RKO (cell line): ENCODE results near the gene MKX.
"Not testable (repeated sequence)": the region's sequence is repeated elsewhere in the genome, so short reads cannot be mapped to it uniquely, and the experiment has no call there.

Experiments used
- DNase-seq: peaks from one replicate; pipeline ENCODE4 v3.0.0-alpha.2; 2016; ENCODE audit warnings: low spot score

The MKX gene

DNA sequence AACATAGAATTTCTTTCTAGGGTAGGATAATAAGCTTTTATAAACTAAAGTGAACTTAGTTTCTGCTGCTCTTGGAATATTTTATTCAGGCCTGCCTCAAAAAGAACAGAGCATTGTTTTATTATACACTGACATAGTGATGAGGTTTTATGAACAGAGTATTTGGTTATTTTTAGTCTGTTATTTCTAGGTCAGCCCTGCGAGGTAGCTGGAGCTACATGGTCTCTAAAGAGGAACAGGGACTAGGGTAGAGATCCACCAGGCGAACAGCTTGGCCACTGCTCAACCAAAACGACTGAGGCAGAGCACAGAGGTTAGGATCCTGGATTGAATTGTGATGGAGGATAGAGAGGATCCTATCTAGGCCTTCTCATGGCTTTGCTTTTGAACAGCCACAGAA lies 53.0 kb downstream of the MKX start:
- no peak for DNase-seq

DNA sequence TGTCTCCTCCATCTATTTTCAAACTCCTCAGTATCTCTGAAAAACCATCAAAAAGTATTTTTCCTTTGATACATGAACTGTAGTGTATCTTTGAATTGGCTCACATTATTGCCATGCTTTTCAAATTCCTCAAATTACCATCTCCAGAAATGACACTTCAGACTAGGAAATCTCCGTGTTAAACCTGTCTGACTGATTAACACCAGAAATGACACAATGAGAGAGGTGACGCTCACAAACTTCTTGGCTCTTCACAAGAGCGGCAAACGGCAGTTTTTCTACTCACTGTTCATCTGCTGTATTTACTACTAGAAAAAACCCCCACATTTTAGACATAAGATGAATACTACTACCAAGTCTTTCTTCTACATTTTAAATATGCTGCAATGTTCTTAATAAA lies 56.6 kb downstream of the MKX start:
- no peak for DNase-seq

DNA sequence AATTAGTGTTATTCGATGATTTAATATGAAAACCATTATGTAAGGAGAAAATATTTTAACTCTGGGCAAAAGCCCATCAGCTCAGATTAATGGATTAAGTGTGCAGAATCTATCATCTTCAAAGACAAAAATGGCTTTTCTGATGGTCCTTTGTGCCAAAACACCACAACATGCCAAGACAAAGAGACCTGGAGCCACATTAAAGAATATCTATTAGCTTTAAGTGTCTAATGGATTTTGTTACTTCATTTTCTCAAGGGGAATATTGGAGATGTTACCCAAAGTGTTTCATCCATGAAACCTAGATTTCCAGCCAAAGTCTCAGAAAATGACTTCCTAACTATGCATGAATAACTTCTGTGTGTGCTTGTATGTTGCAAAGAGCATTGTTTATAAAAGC lies 57.3 kb downstream of the MKX start:
- no peak for DNase-seq

DNA sequence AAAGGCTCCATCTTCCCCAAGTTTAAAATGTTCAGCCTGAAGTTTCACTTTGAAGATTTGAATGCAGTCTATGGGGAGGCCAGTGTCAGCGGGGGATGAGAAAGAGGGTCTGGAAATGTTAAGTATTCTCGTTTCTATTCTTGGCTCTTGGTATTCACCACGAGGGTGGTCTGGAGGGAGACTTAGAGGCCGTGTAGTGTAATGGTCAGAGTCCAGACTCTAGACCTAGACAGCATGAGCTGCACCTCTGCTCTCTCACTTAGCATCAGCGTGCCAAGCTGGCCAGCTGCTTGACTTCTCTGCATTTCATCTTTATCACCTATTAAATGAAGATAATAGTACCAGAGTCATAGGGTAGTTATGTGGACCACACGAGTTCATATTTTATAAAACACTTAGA lies 57.9 kb downstream of the MKX start:
- no peak for DNase-seq

DNA sequence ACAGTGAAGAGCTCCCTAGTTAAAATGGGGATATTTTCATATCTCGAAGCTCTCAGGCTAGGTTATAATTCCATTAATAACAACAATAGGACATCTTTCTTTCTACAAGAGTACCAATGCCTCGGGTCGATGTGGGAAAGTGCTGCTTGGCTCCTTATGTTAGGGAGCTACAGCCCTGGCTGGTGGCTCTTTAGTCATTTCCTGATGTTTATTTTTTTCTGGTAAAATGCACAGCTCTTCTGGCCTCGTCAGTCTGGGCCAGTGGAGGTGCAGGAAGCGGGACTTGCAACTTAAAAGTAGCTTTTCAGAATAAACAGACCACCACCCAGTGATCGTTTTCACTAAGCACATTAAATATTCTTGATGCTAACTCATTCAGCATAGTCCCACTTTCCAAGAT lies 58.3 kb downstream of the MKX start:
- no peak for DNase-seq

DNA sequence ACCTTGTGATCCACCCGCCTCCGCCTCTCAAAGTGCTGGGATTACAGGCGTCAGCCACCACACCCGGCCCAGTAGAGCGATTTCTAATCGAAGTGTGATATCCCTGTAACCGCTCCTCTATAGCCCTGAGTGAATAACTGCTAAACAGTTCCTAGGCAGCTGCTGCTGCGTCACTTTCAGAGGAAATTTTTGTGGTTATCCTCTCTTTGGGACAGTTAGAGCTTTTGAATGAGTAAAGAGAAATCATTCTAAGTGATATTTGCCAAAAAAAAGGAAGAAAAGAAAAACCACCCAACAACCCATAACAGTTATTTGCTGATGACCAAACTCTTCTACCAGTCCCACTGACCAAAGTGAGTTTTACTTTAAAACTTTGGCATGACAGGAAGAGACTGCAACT lies 59.9 kb downstream of the MKX start:
- no peak for DNase-seq

DNA sequence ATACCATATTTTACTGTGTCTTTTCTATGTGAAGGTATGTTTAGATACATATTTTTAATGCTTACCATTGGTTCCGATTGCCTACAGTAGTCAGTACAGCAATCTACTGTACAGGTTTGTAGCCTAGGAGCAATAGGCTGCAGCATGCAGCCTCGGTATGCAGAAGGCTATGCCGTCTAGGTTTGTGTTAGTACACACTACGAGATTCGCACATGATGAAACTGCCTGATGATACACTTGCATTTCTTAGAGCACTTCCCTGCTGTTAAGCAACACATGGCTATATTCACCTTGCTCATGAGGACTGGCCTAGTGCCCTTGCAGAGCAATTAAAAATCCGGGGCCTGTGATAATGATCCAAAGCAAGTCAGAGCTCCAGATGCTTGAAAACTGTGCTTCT lies 62.4 kb downstream of the MKX start:
- DNase-seq, result no peak

DNA sequence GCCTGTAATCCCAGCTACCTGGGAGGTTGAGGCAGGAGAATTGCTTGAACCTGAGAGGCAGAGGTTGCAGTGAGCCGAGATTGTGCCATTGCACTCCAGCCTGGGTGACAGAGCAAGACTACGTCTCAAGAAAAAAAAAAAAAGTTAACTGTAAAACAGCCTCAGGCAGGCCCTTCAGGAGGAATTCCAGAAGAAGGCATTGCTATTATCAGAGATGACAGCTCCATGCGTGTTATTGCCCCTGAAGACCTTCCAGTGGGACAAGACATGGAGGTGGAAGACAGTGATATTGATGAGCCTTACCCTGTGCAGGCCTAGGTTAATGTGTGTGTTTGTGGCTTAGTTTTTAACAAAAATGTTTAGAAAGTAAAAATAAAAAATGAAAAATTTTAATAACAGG lies 63.8 kb downstream of the MKX start:
- DNase-seq, result not testable (repeated sequence)

DNA sequence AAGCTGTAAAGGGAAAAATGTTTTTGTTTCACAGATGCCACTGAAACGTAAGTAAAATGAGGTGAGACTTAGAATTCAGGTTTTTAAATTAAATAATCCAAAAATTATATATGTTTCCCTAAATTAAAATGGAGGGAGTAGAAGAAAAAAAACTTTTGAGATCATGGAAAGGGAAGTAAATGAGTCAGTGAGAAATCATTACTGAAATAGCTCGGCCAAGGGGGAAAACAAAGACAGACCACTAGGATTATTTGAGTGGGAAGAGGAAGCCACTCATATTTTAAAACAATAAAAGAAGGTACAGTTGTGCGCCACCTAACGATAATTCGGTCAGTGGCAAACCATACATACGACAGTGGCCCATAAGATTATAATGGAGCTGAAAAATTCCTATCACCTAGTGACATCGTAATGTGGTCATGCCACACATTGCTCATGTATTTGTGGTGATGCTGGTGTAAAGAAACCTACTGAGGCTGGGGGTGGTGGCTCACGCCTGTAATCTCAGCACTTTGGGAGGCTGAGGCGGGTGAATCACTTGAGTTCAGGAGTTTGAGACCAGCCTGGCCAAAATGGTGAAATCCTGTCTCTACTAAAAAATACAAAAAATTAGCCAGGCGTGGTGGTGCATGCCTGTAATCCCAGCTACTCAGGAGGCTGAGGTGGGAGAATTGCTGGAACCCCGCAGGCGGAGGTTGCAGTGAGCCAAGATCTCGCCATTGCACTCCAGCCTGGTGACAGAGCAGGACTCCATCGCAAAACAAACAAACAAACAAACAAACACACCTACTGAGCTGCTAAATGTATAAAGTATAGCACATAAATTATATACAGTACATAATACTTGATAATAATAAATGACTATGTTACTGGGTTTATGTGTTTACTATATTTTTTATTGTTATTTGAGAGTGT lies 64.7 kb downstream of the MKX start:
- DNase-seq, result peak; percentile 56

DNA sequence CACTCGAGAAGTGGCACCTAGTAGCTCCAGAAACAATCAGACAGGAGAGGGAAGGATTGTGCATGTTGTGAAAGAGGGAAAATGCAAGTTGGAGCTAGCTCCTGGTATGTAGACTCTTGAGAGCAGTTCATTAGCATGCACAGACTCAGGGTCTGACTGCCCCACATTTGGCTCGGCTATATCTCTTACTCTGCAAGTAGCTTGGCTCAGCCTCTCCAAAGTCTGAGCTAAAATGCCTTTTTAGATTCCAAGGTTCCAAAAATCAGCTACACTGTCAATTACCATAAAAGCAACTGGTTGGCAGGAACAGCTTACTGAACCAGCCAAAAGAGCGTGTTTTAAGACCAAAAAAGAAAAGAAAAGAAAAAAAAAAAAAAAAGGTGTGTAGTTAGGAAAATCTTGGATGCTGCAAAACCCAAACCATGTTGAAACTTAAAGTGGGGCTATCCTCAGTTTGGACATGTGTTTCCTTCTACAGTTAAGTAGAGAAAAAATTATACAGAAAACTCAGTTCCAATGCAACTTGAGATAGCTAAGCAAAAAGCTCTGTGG lies 65.5 kb downstream of the MKX start:
- no peak for DNase-seq

DNA sequence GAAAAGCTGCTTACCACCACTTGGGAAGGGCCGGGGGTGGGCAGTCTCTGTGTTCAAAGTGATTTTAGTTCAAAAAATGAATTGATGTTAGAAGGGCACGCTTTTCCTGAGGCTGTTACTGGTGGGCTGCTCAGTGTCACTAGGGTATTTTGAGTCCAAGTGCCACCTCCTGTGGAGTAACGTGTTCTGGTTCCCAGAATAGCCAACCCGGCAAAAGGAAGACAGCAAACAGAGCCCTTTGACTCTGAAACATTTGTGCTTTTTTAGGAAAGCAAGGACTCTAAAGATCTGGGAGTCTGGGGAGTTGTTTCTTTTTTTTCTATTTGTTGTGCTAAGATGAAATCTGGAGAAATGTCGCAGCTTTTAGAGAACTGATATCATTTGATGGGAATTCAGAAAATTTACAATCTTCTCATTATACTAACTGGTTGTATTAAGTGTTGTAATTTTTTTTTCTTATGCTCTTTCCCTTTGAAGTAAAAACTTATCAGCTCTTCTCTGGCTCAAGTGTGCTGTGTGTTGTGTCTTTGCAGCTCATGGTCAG lies 66.2 kb downstream of the MKX start:
- DNase-seq, result no peak

DNA sequence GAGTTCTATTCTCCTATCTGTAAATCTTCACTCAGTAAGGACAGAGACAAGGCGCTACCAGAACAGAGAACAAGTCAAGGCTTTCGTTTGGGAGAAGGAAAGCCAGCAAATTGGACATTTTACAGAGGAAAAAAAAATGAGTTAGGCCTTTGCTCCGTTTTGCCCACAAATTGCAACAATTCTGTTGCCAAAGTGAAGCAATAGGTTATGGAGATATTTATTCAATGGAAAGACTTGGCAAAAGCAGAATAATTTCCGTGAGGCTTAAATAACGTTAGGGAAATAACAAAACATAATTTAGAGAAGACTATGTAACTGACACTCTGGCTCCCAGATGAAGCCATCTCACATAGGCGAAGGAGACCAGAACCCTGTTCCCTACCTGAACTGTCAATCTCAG lies 67.5 kb downstream of the MKX start:
- no peak for DNase-seq

DNA sequence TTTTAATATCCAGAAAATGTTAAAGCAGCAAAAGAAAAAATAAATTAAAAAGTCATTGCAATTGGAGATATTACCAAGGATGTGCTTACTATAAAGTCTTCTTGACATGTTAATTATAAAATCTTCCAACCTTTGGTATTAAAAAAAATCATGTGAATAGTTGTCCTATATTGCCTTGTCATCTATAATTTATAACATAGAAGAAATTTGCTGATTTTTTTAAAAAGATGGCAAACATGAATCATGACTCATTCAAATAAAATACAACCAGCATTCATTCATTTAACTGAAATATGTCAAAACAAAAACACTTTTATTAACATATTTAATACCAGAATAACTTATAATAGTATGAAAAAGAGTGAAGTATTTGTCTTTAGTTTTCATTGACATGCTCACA lies 72.6 kb downstream of the MKX start:
- no peak for DNase-seq

DNA sequence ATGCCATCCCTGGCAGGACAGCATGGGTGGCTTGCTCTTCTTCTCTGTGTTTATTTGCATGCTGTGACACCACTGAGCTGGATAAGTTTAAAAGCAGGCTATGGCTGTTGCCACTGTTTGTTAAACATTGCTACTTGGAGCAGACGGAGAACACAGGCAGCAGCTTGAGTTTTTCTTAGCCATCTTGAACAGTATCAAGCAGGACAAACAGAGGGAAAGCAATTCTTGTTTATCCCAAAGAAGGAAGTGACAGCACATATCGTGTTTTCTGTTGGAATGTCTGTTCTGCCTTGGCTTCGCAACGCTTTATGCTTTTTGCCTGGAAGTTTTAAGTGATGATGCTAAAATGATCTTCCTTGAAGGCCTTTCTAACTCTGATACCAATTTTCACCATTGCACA lies 73.8 kb downstream of the MKX start:
- DNase-seq, result no peak

DNA sequence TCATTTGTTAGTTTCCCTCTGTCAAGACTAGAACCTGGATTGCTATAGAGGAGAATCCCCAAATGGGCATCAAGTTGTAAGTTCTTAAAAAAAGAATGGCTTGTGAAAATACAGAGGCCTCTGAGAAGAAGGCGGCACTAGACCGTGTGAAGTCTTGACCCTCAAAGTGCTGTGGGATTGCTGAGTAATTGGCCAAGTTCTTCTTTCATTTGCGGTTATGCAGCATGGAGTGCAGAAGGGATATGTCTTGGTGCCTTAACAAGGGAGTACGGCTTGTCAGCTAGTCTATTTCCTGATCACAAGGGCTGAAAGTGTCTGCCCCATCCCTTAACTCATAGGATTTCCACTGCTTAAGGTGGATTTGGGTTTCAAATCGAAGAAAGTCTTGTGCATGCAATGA lies 81.2 kb downstream of the MKX start:
- DNase-seq, result no peak

DNA sequence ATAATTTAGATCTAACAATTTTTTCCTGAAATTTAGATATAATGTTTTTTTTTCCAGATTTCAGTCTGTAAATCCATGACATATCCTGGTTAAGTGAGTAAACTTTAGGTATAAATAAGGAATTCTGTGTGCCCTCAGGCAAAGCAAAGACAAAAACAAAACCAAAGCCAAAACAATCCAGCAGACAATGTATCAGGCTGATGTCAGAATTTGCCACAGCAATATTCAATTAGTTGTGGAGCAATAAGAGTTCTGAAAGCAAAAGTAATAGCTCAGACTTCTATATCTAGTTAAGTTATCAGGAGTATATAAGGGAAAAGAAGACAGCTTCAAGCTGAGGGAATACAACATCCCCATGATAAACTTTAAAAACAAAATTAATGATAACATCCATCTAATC lies 82.0 kb downstream of the MKX start:
- DNase-seq, result no peak

DNA sequence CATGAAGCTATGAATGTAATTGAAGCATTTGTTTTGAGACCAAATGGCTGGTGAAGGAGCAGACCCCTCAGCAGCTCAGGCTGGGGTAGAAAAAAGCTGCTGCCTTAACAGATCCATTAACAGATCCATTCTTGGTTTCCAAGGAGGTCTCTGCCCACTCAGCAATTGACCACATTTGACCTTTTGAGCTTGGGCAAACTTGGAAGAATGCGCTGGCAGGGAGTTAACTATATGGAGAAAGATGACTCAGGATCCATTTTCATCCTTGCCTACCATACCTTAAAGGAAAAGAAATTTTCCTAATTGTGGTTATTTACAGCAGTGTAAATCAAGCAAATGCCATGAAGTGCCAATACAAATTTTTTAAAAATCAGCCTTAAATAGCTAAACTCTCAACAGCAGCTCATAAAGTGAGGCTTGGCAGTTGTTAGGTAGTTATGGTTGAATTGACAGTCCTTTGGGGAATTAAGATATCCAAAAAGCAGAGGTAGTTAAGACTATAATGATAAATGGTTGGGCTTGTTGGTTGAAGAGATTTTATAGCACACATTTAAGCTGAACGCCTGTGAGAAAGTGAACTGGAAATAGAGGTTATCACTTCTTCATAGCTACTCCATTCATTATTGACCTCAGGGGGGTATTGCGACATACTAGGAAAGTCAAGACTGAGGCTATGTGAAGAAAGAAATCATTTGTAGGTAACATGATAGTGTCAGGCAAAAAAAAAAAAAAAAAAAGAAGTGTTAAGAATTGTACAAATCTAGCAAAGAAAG lies 83.9 kb downstream of the MKX start:
- no peak for DNase-seq

DNA sequence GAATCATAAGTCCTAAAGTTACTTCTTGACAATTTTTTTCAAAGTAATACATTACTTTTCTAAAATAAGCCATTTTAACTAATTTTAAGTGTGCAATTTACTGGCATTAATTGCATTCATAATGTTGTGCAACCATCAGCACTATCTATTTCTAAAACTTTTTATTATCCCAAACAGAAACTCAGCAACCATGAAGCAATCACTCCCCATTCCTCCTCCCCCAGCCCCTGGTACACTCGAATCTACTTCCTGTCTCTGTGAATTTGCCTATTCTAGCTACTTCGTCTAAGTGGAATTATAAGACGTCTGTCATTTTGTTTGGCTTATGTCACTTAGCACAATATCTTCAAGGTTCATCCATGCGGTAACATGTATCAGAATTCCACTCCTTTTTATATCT lies 84.9 kb downstream of the MKX start:
- DNase-seq, result no peak

DNA sequence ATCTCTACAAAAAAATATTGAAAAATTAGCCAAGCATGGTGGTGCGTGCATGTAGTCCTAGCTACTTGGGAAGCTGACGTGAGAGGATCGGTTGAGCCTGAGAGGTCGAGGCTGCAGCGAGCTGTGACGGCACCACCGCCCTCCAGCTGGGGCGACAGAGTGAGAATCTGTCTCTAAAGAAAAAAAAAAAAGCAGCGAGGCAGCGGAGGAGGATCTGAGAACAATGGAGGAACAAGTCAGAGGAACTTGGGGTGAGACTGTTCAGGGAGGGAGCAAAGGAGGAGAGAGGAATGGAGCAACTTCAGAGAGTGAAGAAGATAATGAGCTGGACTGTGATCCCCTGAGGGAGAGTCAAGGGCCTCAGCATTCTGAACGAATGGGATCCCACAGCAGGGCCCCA lies 85.4 kb downstream of the MKX start:
- no peak for DNase-seq

DNA sequence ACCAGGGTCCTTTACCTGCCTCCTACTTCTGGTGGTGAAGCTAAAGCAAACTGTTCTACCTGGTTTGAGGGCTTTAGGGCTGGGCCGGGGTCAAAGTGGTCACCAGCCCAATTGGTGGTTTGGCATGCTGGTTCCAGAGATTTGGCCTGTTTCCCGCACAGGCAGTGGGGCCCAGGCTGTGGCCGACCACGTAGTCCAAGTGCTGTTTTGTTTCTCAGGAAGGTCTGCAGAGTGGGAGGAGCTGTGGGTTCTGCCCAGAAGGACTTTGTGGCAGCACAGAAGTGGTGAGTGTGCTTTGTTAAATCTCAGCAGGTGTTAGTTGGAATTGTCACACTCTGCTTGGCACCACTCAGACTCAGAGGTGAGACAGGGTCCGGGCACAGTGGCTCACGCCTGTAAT lies 85.8 kb downstream of the MKX start:
- no peak for DNase-seq

DNA sequence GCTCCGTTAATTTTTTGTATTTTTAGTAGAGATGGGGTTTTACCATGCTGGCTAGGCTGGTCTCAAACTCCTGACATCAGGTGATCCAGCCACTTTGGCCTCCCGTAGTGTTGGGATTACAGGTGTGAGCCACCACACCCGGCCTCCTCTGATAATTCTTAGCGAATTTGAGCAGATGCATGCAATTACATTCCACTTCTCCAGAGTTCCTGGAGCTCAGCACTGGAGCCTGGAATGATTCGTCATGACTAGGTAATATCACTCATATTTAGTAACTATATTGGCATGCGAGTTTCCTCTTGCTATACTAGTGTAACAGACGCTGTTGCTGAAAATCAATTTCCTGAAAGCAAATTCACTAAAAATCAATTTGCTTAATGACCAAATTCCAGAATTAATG lies 86.8 kb downstream of the MKX start:
- peak; percentile 65 for DNase-seq

DNA sequence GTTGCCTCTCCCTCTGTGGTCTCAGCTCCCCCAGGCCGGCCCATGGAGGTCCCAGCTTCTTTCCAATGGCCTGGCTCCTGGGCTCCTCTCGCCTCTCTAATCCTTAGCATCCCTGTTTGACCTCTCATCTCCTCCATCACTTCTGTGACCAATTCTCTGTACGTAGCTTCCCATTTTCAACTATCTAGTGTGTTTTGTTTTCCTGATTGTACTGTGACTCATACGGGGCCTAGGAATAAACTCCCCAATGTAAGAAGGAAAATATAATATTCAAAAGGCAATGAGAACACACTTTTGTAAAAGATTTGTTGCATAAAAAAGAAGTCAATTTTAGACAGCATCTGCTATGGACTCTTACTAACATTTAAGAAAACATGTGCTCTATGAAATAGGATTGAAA lies 90.3 kb downstream of the MKX start:
- DNase-seq, result no peak

DNA sequence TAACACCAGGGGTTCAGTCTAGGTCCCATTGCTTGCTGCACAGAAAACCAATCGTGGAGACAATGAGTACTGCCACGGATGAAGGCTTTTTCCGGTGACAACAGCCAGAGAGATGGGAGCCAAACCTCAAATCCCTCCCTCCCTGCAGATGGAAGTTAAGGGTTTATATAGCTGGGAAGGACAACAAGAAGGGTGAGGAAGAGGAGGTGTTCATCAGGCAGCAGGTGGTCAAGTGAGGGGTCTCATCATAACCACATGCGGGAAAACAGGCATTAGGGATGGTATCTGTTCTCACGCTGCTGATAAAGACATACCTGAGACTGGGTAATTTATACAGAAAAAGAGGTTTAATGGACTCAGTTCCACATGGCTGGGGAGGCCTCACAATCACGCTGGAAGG lies 91.3 kb downstream of the MKX start:
- DNase-seq, result no peak
